HG02610 (cell line): ENCODE measurements around the gene EOGT.

Experiments
- ATAC-seq: cut with Tn5 transposase; IDR thresholded peaks from one replicate; pipeline ENCODE4 v1.9.1; 2021; ENCODE audit warnings: mild to moderate bottlenecking, moderate library complexity; ENCODE audit not compliant: unreplicated experiment

The EOGT gene

GRCh38 chr3:69009559-69010410 lies 3.7 kb downstream of the EOGT start:
- ATAC-seq: no peak

- ATAC-seq: no peak
These were observed 4.5 kb downstream of the EOGT start for GRCh38 chr3:69008980-69009379.

GRCh38 chr3:69005791-69006482 lies 7.5 kb downstream of the EOGT start:
- ATAC-seq: no peak

- no peak for ATAC-seq
These were observed 8.3 kb downstream of the EOGT start for GRCh38 chr3:69005071-69005790.

- ATAC-seq: no peak
These were observed 9.3 kb downstream of the EOGT start for GRCh38 chr3:69004138-69004537.

GRCh38 chr3:68999605-69000004 lies 13.9 kb downstream of the EOGT start:
- ATAC-seq: no peak

- ATAC-seq: no peak
These were observed 14.3 kb downstream of the EOGT start for GRCh38 chr3:68999158-68999557.

GRCh38 chr3:68997887-68998286 lies 15.6 kb downstream of the EOGT start:
- ATAC-seq: no peak

- ATAC-seq: no peak
These were observed 17.0 kb downstream of the EOGT start for GRCh38 chr3:68996356-68996995.

GRCh38 chr3:68988740-68989139 lies 24.7 kb downstream of the EOGT start:
- ATAC-seq: no peak

GRCh38 chr3:68987322-68987721 lies 26.2 kb downstream of the EOGT start:
- no peak for ATAC-seq

- ATAC-seq: peak; percentile 41
These were observed 26.8 kb downstream of the EOGT start for GRCh38 chr3:68986496-68987208.

GRCh38 chr3:68985146-68985790 lies 28.2 kb downstream of the EOGT start:
- no peak for ATAC-seq

- no peak for ATAC-seq
These were observed 29.4 kb downstream of the EOGT start for GRCh38 chr3:68984011-68984530.

GRCh38 chr3:68977486-68978167 lies 35.9 kb downstream of the EOGT start:
- no peak for ATAC-seq

GRCh38 chr3:68974711-68975110 lies 38.8 kb downstream of the EOGT start:
- ATAC-seq: no peak

GRCh38 chr3:68973639-68974038 lies 39.8 kb downstream of the EOGT start:
- ATAC-seq: no peak

- ATAC-seq: peak; percentile 68
These were observed 41.0 kb downstream of the EOGT start for GRCh38 chr3:68972358-68972979.

GRCh38 chr3:68964694-68965093 lies 48.8 kb downstream of the EOGT start:
- no peak for ATAC-seq
